Tibial artery (tissue), 4 donors: Measurements from ENCODE around the gene CMTM4.
A peak's percentile ranks its signal among the peaks of the same experiment; 100 is the strongest.

Experiments used
- DNase-seq, 2 donors: peaks; one replicate each; pipeline ENCODE4 v3.0.0-alpha.2; 2019
- H3K27ac ChIP-seq, 2 donors: fragments of 200-600 bp; sonication (generic) in 1 of 2; 1 replicate in 1 of 2; 2 replicates in 1 of 2; pipeline ENCODE4 v1.5.1; 2018 to 2019; ENCODE audit warnings: mild to moderate bottlenecking in 1 of 2
- H3K27me3 ChIP-seq, 2 donors: fragments of 200-600 bp; sonication (generic) in 1 of 2; one replicate each; pipeline versions ENCODE4 v1.5.1 to v1.6.0; 2016 to 2019
- H3K36me3 ChIP-seq, 3 donors: fragments of 200-600 bp; sonication (generic) in 2 of 3; one replicate each; pipeline ENCODE4 v1.5.1; 2016 to 2019; ENCODE audit warnings: mild to moderate bottlenecking in 2 of 3
- H3K4me1 ChIP-seq, 4 donors: fragments of 200-600 bp; sonication (generic) in 2 of 4; 1 replicate in 3 of 4; 2 replicates in 1 of 4; pipeline ENCODE4 v1.5.1; 2016 to 2019
- H3K4me3 ChIP-seq, 2 donors: fragments of 200-600 bp; sonication (generic) in 1 of 2; 1 replicate in 1 of 2; 2 replicates in 1 of 2; pipeline ENCODE4 v1.5.1; 2018 to 2019; ENCODE audit warnings: mild to moderate bottlenecking in 2 of 2
- H3K9me3 ChIP-seq, 3 donors: fragments of 200-600 bp; sonication (generic) in 1 of 3; one replicate each; pipeline ENCODE4 v1.5.1; 2016 to 2019
- intact Hi-C: fragments of 100-400 bp; cut with DNase I; formaldehyde crosslinking; loops from one replicate; pipeline ENCODE4 v1.15.0; 2023; ENCODE audit warnings: low total_unique reads
- TF ChIP-seq, protein P1 (sequence below), 2 experiments: fragments of 200-600 bp in 1 of 2; fragments of 450-650 bp in 1 of 2; IDR thresholded peaks; one replicate each; pipeline ENCODE4 v1.5.1; 2017 to 2019; ENCODE audit warnings: antibody characterized with exemption in 2 of 2, mild to moderate bottlenecking in 1 of 2, moderate library complexity in 1 of 2

CMTM4 gene

DNA sequence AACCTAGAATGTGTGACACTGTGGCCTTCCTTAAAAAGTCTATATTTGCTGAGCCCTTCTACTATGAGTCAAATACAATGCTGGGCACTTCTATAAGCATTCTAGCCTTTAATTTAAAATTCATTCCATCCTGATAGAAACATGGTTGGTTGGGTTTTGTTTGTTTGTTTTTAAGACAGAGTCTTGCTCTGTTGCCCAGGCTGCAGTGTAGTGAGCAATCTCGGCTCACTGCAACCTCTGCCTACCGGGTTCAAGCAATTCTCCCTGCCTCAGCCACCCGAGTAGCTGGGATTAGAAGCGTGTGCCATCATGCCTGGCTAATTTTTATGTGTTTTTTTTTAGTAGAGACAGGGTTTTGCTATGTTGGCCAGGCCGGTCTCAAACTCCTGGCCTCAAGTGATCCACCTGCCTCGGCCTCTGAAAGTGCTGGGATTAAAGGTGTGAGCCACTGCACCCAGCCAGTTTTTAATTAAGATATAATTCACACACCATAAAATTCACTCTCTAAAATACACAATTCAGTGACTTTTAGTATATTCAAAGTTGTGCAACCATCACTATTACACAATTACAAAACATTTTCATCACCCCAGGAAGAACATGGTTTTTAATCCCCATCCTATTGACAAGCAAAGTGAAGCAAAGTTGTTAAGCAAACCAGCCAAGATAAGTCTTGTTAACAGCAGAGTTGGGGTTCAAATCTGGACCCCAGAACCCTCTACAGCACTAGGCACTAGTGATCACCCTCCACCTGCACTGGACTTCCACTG is 42.8 kb downstream of the CMTM4 start:
- Histone ChIP-seq H3K27ac (no peak overlapping the region), H3K4me3 (no peak overlapping the region), H3K27me3 (no peaks in the 10 kb centered on the region), H3K9me3 (no peaks in the 10 kb centered on the region), H3K36me3 (no peaks in the 10 kb centered on the region), H3K4me1 (peaks cover 0 to 11% (median 3%) of the 10 kb centered on the region in 4 donors)
- no peak for DNase-seq
- TF ChIP-seq, protein P1, sequence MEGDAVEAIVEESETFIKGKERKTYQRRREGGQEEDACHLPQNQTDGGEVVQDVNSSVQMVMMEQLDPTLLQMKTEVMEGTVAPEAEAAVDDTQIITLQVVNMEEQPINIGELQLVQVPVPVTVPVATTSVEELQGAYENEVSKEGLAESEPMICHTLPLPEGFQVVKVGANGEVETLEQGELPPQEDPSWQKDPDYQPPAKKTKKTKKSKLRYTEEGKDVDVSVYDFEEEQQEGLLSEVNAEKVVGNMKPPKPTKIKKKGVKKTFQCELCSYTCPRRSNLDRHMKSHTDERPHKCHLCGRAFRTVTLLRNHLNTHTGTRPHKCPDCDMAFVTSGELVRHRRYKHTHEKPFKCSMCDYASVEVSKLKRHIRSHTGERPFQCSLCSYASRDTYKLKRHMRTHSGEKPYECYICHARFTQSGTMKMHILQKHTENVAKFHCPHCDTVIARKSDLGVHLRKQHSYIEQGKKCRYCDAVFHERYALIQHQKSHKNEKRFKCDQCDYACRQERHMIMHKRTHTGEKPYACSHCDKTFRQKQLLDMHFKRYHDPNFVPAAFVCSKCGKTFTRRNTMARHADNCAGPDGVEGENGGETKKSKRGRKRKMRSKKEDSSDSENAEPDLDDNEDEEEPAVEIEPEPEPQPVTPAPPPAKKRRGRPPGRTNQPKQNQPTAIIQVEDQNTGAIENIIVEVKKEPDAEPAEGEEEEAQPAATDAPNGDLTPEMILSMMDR (IDR thresholded peaks at IDR 0.05): no peak
- intact Hi-C loops: loop anchor here (10.0 kb wide), 1 partner anchor 181 kb away; the partner anchor contains the start of gene NAE1

DNA sequence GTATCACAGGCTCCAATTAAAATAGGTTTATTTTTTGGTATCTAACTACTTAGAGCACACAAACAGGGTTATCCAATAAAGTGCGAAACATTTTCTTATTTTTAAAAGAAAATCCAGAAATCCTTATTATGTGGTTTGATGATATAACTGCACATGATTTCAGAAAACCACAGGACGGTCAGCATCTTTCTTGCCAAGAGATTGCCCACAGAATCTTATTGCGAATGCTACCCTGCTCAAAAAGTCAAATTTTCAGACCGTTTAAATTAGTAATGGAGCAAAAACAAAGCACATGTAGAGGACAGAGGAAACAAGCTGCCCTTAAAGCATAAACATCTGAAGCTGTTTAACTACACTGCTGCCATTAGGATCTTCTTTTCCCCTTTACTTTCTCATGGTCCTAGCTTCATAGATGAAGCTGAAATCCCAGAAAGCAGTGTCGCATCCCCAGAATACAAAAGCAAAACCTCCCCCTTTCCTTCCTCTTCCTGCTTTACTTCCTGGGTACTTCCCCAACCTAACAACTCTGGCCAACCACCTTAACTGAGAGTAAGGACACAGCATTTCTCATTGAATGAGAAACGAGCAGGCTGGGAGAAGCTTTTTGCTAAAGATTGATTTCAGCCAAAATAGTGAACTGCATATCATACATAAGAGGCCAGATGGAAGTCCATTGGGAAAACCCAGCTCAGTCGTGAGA is 43.7 kb downstream of the CMTM4 start:
- H3K27me3 ChIP-seq: no peaks in the 10 kb centered on the region
- H3K4me3 ChIP-seq: no peak overlapping the region
- no peaks in the 10 kb centered on the region for H3K36me3 ChIP-seq
- no peak for DNase-seq
- H3K9me3 ChIP-seq: no peaks in the 10 kb centered on the region
- intact Hi-C loops: loop anchor here (10.0 kb wide), 1 partner anchor 182 kb away; the partner anchor contains the start of gene NAE1
- no peak overlapping the region for H3K27ac ChIP-seq
- TF ChIP-seq, protein P1 (IDR thresholded peaks at IDR 0.05): no peak
- H3K4me1 ChIP-seq: peaks cover 0 to 11% (median 3%) of the 10 kb centered on the region in 4 donors

DNA sequence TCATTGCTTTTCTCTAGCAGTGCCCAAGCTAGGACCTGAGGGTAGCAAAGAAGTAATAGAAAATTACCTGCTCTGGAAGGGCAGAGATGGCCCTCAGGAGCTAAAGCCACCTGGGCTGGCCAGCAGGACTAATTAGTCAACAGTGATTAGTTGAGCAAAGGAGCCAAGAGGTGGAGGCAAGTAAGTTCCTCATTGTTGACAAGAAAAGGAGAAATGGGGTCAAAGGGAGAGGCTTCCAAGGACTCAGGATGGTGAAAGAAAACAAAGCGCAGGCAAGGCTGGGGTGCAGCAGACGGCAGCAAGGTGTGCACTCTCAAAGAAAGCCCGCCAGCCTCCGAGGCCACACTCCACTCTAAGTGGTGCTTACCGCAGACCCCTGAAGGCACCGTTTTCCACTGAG is 44.6 kb downstream of the CMTM4 start:
- Histone ChIP-seq H3K27me3 (no peaks in the 10 kb centered on the region), H3K36me3 (no peaks in the 10 kb centered on the region), H3K9me3 (no peaks in the 10 kb centered on the region), H3K27ac (no peak overlapping the region), H3K4me3 (no peak overlapping the region), H3K4me1 (peaks cover 0 to 11% (median 3%) of the 10 kb centered on the region in 4 donors)
- intact Hi-C loops: loop anchor here (10.0 kb wide), 1 partner anchor 183 kb away; the partner anchor contains the start of gene NAE1
- no peak for DNase-seq
- TF ChIP-seq, protein P1 (IDR thresholded peaks at IDR 0.05): no peak

DNA sequence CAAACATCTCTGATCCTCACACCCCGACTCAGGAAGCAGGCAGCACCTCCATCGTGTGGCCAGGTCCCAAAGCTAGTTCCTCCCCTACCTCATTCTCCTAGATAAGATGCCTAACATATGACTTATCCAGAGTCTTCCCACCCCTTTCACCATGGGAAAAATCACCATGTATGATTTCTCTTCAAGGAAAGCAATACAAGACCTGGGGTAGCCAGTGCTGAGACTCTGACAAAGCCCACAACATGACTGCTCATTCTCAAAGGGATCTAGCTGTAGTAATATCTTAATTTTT is 45.1 kb downstream of the CMTM4 start:
- Histone ChIP-seq H3K4me1 (peaks cover 0 to 11% (median 3%) of the 10 kb centered on the region in 4 donors), H3K36me3 (no peaks in the 10 kb centered on the region), H3K27ac (no peak overlapping the region), H3K4me3 (peak overlapping the region; percentile 17 to 22), H3K27me3 (no peaks in the 10 kb centered on the region), H3K9me3 (no peaks in the 10 kb centered on the region)
- TF ChIP-seq, protein P1 (IDR thresholded peaks at IDR 0.05): no peak
- no peak for DNase-seq
- intact Hi-C loops: loop anchor here (10.0 kb wide), 1 partner anchor 183 kb away; the partner anchor contains the start of gene NAE1

DNA sequence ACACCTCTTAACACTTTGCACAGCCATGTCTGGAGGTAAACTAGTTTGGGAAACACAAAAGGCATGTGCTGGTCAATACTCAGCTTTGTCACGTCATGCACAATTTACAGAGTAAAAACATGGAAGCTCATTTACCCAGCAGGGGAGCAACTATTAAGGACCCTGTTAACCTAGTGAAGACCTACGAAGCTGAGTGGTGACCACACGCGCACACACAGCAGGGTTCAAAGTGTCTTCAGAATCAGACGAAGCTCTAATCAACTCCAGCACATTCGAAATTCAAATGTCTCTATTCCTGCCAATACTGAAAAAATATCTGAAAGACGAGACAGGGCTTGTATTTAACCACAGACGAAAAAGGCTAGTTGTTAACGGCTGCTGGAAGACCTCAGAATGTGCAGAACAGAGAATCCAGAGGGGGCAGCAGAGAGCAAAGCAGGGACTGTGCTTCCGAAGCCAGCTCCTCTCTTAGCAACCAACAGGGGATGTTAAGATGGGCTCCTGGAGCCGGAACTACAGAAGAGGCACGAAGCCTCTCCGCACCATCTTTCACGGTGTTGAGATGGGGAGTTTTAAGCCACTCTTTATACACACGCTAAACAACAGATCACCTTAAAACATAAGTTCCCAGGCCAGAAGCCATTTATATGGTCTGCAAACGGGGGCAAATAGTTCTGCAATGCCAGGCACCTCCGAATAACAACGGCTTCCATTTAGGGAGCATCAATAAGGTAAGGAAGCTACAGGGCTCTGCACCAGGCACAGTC is 45.7 kb downstream of the CMTM4 start:
- H3K27me3 ChIP-seq: no peaks in the 10 kb centered on the region
- no peaks in the 10 kb centered on the region for H3K9me3 ChIP-seq
- H3K4me1 ChIP-seq: peaks cover 0 to 11% (median 3%) of the 10 kb centered on the region in 4 donors
- intact Hi-C loops: loop anchor here (10.0 kb wide), 1 partner anchor 184 kb away; the partner anchor contains the start of gene NAE1
- DNase-seq: peak; percentile 79 to 83
- no peak overlapping the region for H3K27ac ChIP-seq
- no peaks in the 10 kb centered on the region for H3K36me3 ChIP-seq
- peak overlapping the region; percentile 17 to 22 for H3K4me3 ChIP-seq
- TF ChIP-seq, protein P1 (IDR thresholded peaks at IDR 0.05): peak; percentile 90 to 99
